Activated CD8-positive, alpha-beta memory T cell treated with anti-CD3 and anti-CD28 coated beads for 4 hours (primary cell): Measurements from ENCODE around the gene AHNAK2.
"Not testable (repeated sequence)": the region's sequence is repeated elsewhere in the genome, so short reads cannot be mapped to it uniquely, and the experiment has no call there.

ENCODE experiments used
- DNase-seq, 2 donors: peaks; one replicate each; pipeline ENCODE4 v3.0.0-alpha.2; 2020; ENCODE audit warnings: low read depth in 2 of 2

AHNAK2 gene

GRCh38 chr14:104898870-104899510, 79.2 kb downstream of the AHNAK2 start:
- DNase-seq: no peak

- no peak for DNase-seq
Measured at GRCh38 chr14:104898195-104898558, 80.0 kb downstream of the AHNAK2 start.

- no peak for DNase-seq
Measured at GRCh38 chr14:104897330-104898194, 80.6 kb downstream of the AHNAK2 start.

- DNase-seq: no peak
Measured at GRCh38 chr14:104895786-104896661, 82.2 kb downstream of the AHNAK2 start.

GRCh38 chr14:104895207-104895785, 82.9 kb downstream of the AHNAK2 start:
- no peak for DNase-seq

- DNase-seq: no peak
Measured at GRCh38 chr14:104894331-104895206, 83.6 kb downstream of the AHNAK2 start.

GRCh38 chr14:104893435-104894207, 84.6 kb downstream of the AHNAK2 start:
- DNase-seq: no peak

- DNase-seq: no peak
Measured at GRCh38 chr14:104892531-104893434, 85.4 kb downstream of the AHNAK2 start.

GRCh38 chr14:104891664-104892530, 86.3 kb downstream of the AHNAK2 start:
- no peak for DNase-seq

- DNase-seq: no peak
Measured at GRCh38 chr14:104891121-104891551, 87.0 kb downstream of the AHNAK2 start.

- DNase-seq: not testable (repeated sequence)
Measured at GRCh38 chr14:104890292-104890691, 87.9 kb downstream of the AHNAK2 start.

- DNase-seq: no peak
Measured at GRCh38 chr14:104889375-104889757, 88.8 kb downstream of the AHNAK2 start.

- no peak for DNase-seq
Measured at GRCh38 chr14:104888489-104889374, 89.4 kb downstream of the AHNAK2 start.

- no peak for DNase-seq
Measured at GRCh38 chr14:104887623-104888488, 90.3 kb downstream of the AHNAK2 start.
